CD14-positive monocyte (primary cell): ENCODE data around the gene DUSP28. TPM values are rescaled to one million over a fixed set of nuclear protein-coding genes. Genes with fewer than 3 reads are reported as not detected.

Experiments used
- DNase-seq, 3 donors: peaks; one replicate each; pipeline ENCODE4 v3.0.0-alpha.2; 2011 to 2022
- H2AFZ ChIP-seq: 2 replicates; pipeline ENCODE4 v1.6.0; 2012; ENCODE audit warnings: mild to moderate bottlenecking, low read depth, low read length, inconsistent platforms; ENCODE audit not compliant: insufficient read depth, poor library complexity, severe bottlenecking
- H3K27ac ChIP-seq, 2 donors: 1 replicate in 1 of 2; 2 replicates in 1 of 2; pipeline ENCODE4 v1.5.1; 2012 to 2013; ENCODE audit warnings: low read length in 2 of 2, control low read depth in 1 of 2, inconsistent platforms in 1 of 2, low read depth in 1 of 2, mild to moderate bottlenecking in 1 of 2
- H3K27me3 ChIP-seq, 2 donors: one replicate each; pipeline versions ENCODE4 v1.6.0 to v1.6.1; 2011 to 2013; ENCODE audit warnings: low read length in 2 of 2; ENCODE audit not compliant: control insufficient read depth in 2 of 2, insufficient read depth in 2 of 2
- H3K36me3 ChIP-seq, 2 donors: replicated peaks in 1 of 2; 1 replicate in 1 of 2; 2 replicates in 1 of 2; pipeline versions ENCODE4 v1.5.1 to v1.6.1; 2012 to 2013; ENCODE audit warnings: low read length in 2 of 2, control low read depth in 1 of 2, inconsistent platforms in 1 of 2, mild to moderate bottlenecking in 1 of 2; ENCODE audit not compliant: insufficient read depth in 2 of 2, control insufficient read depth in 1 of 2
- H3K4me1 ChIP-seq, 2 donors: 1 replicate in 1 of 2; 2 replicates in 1 of 2; pipeline versions ENCODE4 v1.5.1 to v1.6.1; 2012 to 2013; ENCODE audit warnings: low read length in 2 of 2, control low read depth in 1 of 2, inconsistent platforms in 1 of 2, mild to moderate bottlenecking in 1 of 2, moderate library complexity in 1 of 2; ENCODE audit not compliant: insufficient read depth in 2 of 2, control insufficient read depth in 1 of 2
- H3K4me2 ChIP-seq: replicated peaks from 2 replicates; pipeline ENCODE3; 2012; ENCODE audit warnings: low read length, moderate library complexity, mild to moderate bottlenecking; ENCODE audit not compliant: poor library complexity, severe bottlenecking; ENCODE audit errors: extremely low read depth
- H3K4me3 ChIP-seq, 3 experiments: fragments of 200-600 bp in 1 of 3; sonication (generic) in 1 of 3; replicated peaks in 1 of 3; 1 replicate in 2 of 3; 2 replicates in 1 of 3; pipeline ENCODE4 v1.5.1; 2011 to 2013; ENCODE audit warnings: low read length in 3 of 3, mild to moderate bottlenecking in 3 of 3, control low read depth in 2 of 3, low read depth in 2 of 3, inconsistent platforms in 1 of 3, moderate library complexity in 1 of 3
- H3K79me2 ChIP-seq: 2 replicates; pipeline ENCODE4 v1.6.0; 2012; ENCODE audit warnings: mild to moderate bottlenecking, control low read depth, inconsistent platforms, low read length, moderate library complexity; ENCODE audit not compliant: insufficient read depth
- H3K9ac ChIP-seq: 2 replicates; pipeline ENCODE4 v1.6.0; 2017; ENCODE audit warnings: low read length, mild to moderate bottlenecking; ENCODE audit not compliant: insufficient read depth, poor library complexity, severe bottlenecking
- H3K9me3 ChIP-seq, 2 donors: replicated peaks in 1 of 2; 1 replicate in 1 of 2; 2 replicates in 1 of 2; pipeline versions ENCODE4 v1.5.1 to v1.6.1; 2012 to 2013; ENCODE audit warnings: low read length in 2 of 2, control low read depth in 1 of 2; ENCODE audit not compliant: control insufficient read depth in 1 of 2, insufficient read depth in 1 of 2
- H4K20me1 ChIP-seq: 2 replicates; pipeline ENCODE4 v1.6.0; 2012; ENCODE audit warnings: mild to moderate bottlenecking, low read length, control low read depth, moderate library complexity; ENCODE audit not compliant: insufficient read depth
- H3K27ac Mint-ChIP-seq, 7 donors: one replicate each; pipeline ENCODE4 v1.8.0; 2020; ENCODE audit warnings: mild to moderate bottlenecking in 7 of 7, mixed read lengths in 7 of 7, moderate library complexity in 6 of 7, inconsistent platforms in 2 of 7
- H3K27me3 Mint-ChIP-seq, 3 donors: one replicate each; pipeline ENCODE4 v1.8.0; 2021 to 2022; ENCODE audit warnings: low read depth in 3 of 3, mild to moderate bottlenecking in 3 of 3, mixed read lengths in 3 of 3, moderate library complexity in 3 of 3, inconsistent platforms in 1 of 3
- H3K36me3 Mint-ChIP-seq, 2 donors: one replicate each; pipeline ENCODE4 v1.8.0; 2020; ENCODE audit warnings: mixed read lengths in 2 of 2, inconsistent platforms in 1 of 2, mild to moderate bottlenecking in 1 of 2
- H3K4me1 Mint-ChIP-seq: one replicate; pipeline ENCODE4 v1.8.0; 2020; ENCODE audit warnings: mild to moderate bottlenecking, mixed read lengths
- H3K4me3 Mint-ChIP-seq, 2 donors: one replicate each; pipeline ENCODE4 v1.8.0; 2020; ENCODE audit warnings: mild to moderate bottlenecking in 2 of 2, mixed read lengths in 2 of 2, moderate library complexity in 1 of 2
- H3K9me3 Mint-ChIP-seq, 7 donors: one replicate each; pipeline ENCODE4 v1.8.0; 2020 to 2022; ENCODE audit warnings: mixed read lengths in 7 of 7, mild to moderate bottlenecking in 6 of 7, moderate library complexity in 6 of 7, inconsistent platforms in 2 of 7
- CTCF ChIP-seq: fragments of 200-600 bp; IDR thresholded peaks from one replicate; pipeline ENCODE4 v1.8.0; 2022; ENCODE audit warnings: antibody characterized with exemption, mild to moderate bottlenecking
- WGBS: methylation state at CpG from one replicate; pipeline ENCODE4 v1.1.5; 2013; ENCODE audit warnings: missing lambda C conversion rate; ENCODE audit not compliant: insufficient coverage; 5-methylcytosine and 5-hydroxymethylcytosine counted together
- intact Hi-C, 2 donors: fragments of 100-400 bp; cut with micrococcal nuclease; formaldehyde crosslinking; loops; one replicate each; pipeline versions ENCODE4 v1.15.0 to v1.15.1; 2023
- polyA plus RNA-seq, 3 donors: library from polyadenylated mRNA; depleted of rRNA in 1 of 3; unstranded in 2 of 3; stranded (reverse) in 1 of 3; fragments of 300-500 nt in 2 of 3; fragments of >200 nt in 1 of 3; fragmentation: Illumina TruSeq in 2 of 3; gene quantifications; 1 replicate in 2 of 3; 2 replicates in 1 of 3; pipeline ENCODE4 v1.2.3, GENCODE V29; 2012 to 2021

The DUSP28 gene
- polyA plus RNA-seq, 3 donors: 10.8 to 17.7 (median 17.1) TPM

- H3K36me3 ChIP-seq: peaks cover 65 to 94% of the 10 kb centered on the region in 2 donors
- TF ChIP-seq CTCF: no peak
- peaks cover 16% of the 10 kb centered on the region for H3K79me2 ChIP-seq
Observed at GRCh38 chr2:240597054-240597418, 36.9 kb downstream of the DUSP28 start.

GRCh38 chr2:240597419-240598181 is 37.4 kb downstream of the DUSP28 start:
- TF ChIP-seq CTCF: no peak
- no peak overlapping the region for H3K4me2 ChIP-seq

More at GRCh38 chr2:240597054-240597418, 36.9 kb downstream of the DUSP28 start:
- H3K9ac ChIP-seq: no peak overlapping the region
- H3K4me3 Mint-ChIP-seq: no peak overlapping the region
- H3K36me3 Mint-ChIP-seq: peaks cover 43 to 84% of the 10 kb centered on the region in 2 donors
- no peak overlapping the region for H3K27ac ChIP-seq
- H2AFZ ChIP-seq: no peak overlapping the region
- no peaks in the 10 kb centered on the region for H3K9me3 Mint-ChIP-seq
- H3K27me3 ChIP-seq: no peaks in the 10 kb centered on the region
- H3K4me3 ChIP-seq: no peak overlapping the region
- no peaks in the 10 kb centered on the region for H3K9me3 ChIP-seq
- H3K4me2 ChIP-seq: no peak overlapping the region
- DNase-seq: no peak
- peak overlapping the region in 1 of 7 donors; percentile 30 for H3K27ac Mint-ChIP-seq
- WGBS: 96% methylated on average over 9 of the region's 10 CpGs
- intact Hi-C loops: no loop called here
- no peaks in the 10 kb centered on the region for H3K4me1 ChIP-seq
- H4K20me1 ChIP-seq: peaks cover 24% of the 10 kb centered on the region
- no peaks in the 10 kb centered on the region for H3K4me1 Mint-ChIP-seq
- H3K27me3 Mint-ChIP-seq: peaks cover 0 to 2% (median 0%) of the 10 kb centered on the region in 3 donors

More at GRCh38 chr2:240597419-240598181, 37.4 kb downstream of the DUSP28 start:
- Histone ChIP-seq H3K27ac (no peak overlapping the region), H3K79me2 (peaks cover 16% of the 10 kb centered on the region), H3K4me3 (no peak overlapping the region), H3K27me3 (no peaks in the 10 kb centered on the region), H3K9ac (no peak overlapping the region), H4K20me1 (peaks cover 23% of the 10 kb centered on the region), H3K36me3 (peaks cover 60 to 93% of the 10 kb centered on the region in 2 donors), H2AFZ (no peak overlapping the region), H3K9me3 (no peaks in the 10 kb centered on the region), H3K4me1 (no peaks in the 10 kb centered on the region)
- peaks cover 0 to 3% (median 0%) of the 10 kb centered on the region in 3 donors for H3K27me3 Mint-ChIP-seq
- no peak overlapping the region for H3K27ac Mint-ChIP-seq
- WGBS: 96% methylated on average over 18 of the region's 22 CpGs
- H3K9me3 Mint-ChIP-seq: no peaks in the 10 kb centered on the region
- no peak overlapping the region for H3K4me3 Mint-ChIP-seq
- H3K4me1 Mint-ChIP-seq: no peaks in the 10 kb centered on the region
- H3K36me3 Mint-ChIP-seq: peaks cover 38 to 79% of the 10 kb centered on the region in 2 donors
- DNase-seq: no peak
- intact Hi-C loops: no loop called here
